ENCODE results near the gene CNOT4.
A peak's percentile ranks its signal among the peaks of the same experiment; 100 is the strongest.
"Not testable (repeated sequence)": the region's sequence is repeated elsewhere in the genome, so short reads cannot be mapped to it uniquely, and the experiment has no call there.

CNOT4 gene

DNA sequence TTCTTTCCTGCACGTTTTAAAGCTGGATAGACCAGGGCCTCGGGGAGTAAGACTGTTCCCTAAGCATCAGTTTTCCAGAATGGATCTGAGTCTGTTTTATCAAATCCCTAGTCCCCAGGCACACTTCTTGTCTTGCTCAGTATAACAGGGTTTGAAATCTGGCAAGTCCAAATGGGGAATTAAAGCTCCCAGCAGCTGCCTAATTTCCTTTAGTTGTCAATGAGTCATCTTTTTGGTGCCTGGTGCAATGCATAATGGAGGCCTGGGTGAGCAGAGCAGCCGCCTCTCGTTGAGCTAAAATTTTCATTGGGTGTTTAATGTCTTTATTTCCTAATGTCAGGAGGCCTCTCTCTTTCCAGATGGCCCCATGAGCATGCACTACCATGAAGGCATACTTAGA is 188.3 kb downstream of the CNOT4 start:
- peak; percentile 13 for DNase-seq (ENCODE audit: low read depth)
- in situ Hi-C loops (cut with HindIII; ENCODE audit: low sequenced_read_pairs) = no loop called here
- TF ChIP-seq, protein P1, sequence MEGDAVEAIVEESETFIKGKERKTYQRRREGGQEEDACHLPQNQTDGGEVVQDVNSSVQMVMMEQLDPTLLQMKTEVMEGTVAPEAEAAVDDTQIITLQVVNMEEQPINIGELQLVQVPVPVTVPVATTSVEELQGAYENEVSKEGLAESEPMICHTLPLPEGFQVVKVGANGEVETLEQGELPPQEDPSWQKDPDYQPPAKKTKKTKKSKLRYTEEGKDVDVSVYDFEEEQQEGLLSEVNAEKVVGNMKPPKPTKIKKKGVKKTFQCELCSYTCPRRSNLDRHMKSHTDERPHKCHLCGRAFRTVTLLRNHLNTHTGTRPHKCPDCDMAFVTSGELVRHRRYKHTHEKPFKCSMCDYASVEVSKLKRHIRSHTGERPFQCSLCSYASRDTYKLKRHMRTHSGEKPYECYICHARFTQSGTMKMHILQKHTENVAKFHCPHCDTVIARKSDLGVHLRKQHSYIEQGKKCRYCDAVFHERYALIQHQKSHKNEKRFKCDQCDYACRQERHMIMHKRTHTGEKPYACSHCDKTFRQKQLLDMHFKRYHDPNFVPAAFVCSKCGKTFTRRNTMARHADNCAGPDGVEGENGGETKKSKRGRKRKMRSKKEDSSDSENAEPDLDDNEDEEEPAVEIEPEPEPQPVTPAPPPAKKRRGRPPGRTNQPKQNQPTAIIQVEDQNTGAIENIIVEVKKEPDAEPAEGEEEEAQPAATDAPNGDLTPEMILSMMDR (IDR thresholded peaks at IDR 0.05; ENCODE audit: low read depth, low read length, missing control alignments) = no peak

DNA sequence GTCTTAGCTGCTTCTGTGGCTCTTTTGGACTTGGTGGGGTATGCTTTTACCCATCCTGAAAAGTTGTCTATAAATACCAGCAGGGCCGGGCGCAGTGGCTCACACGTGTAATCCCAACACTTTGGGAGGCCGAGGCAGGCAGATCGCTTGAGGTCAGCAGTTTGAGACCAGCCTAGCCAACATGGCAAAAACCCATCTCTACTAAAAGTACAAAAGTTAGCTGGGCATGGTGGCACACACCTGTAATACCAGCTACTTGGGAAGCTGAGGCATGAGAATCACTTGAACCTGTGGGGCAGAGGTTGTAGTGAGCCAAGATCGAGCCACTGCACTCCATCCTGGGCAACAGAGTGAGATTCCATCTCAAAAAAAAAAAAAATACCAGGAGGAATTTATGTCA is 188.9 kb downstream of the CNOT4 start:
- H3K4me3 ChIP-seq (ENCODE audit: low read depth, low read length); DNase-seq (ENCODE audit: low read depth); in situ Hi-C loops (cut with HindIII; ENCODE audit: low sequenced_read_pairs): not testable (repeated sequence)

More for the DNA sequence above, 188.3 kb downstream of the CNOT4 start:
- no peak overlapping the region for H3K4me3 ChIP-seq (ENCODE audit: low read depth, low read length)

DNA sequence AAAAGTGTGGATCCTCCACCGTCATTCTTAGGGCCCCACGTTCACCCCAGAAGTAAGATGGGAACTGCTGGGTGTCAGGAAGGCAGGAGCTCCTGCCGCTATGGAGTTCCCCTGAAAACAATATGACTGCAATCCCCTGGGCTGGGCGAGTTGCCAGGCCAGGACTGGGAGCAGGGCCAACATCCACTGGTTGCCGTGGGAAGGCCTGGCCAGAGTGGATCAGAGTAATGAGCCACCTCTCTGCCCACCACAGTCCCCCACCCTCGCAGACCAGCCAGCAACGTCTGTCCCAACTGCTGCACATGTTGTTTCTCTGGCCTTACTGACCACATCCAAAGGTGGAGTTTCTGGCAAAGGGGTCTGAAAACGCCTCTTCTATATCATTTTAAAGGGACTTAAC is 189.6 kb downstream of the CNOT4 start:
- DNase-seq (ENCODE audit: low read depth) = peak; percentile 82
- TF ChIP-seq, protein P1 (IDR thresholded peaks at IDR 0.05; ENCODE audit: low read depth, low read length, missing control alignments) = no peak
- no peak overlapping the region for H3K4me3 ChIP-seq (ENCODE audit: low read depth, low read length)
- in situ Hi-C loops (cut with HindIII; ENCODE audit: low sequenced_read_pairs) = no loop called here

DNA sequence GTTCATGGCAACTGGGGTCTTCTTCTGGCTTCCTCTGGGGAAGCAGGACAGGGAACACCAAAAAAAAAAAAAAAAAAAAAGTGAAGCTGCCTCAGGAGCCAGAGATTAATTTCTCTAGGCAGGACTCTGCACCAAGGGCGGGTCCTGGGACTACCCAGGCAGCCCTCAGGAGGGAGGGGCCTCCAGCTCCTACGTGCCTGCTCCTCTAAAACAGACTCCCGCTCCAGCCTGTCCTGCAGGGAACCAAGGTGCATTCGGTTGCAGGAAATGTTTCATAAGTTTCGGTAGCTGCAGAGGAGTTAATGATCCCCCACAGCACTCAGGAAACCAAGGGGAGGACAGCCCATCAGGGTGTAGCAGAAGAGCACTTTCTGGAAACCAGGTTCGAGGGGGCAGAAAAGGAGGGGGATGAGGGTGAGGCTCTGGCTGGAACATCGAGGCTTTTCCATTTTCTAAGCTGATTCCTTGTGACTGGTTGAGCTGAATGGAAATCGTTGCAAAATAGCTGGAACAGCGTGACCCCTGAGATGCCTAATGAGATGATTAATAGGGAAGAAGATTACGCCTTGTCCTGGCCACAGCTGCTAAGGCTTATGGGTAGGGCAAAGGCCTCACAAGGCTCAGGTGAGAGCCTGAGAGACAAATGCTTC is 192.1 kb downstream of the CNOT4 start:
- TF ChIP-seq, protein P1 (IDR thresholded peaks at IDR 0.05; ENCODE audit: low read depth, low read length, missing control alignments) = no peak
- no peak overlapping the region for H3K4me3 ChIP-seq (ENCODE audit: low read depth, low read length)
- in situ Hi-C loops (cut with HindIII; ENCODE audit: low sequenced_read_pairs) = loop anchor here (5.0 kb wide), 1 partner anchor 100 kb away; no protein-coding TSS in a partner anchor
- no peak for DNase-seq (ENCODE audit: low read depth)

DNA sequence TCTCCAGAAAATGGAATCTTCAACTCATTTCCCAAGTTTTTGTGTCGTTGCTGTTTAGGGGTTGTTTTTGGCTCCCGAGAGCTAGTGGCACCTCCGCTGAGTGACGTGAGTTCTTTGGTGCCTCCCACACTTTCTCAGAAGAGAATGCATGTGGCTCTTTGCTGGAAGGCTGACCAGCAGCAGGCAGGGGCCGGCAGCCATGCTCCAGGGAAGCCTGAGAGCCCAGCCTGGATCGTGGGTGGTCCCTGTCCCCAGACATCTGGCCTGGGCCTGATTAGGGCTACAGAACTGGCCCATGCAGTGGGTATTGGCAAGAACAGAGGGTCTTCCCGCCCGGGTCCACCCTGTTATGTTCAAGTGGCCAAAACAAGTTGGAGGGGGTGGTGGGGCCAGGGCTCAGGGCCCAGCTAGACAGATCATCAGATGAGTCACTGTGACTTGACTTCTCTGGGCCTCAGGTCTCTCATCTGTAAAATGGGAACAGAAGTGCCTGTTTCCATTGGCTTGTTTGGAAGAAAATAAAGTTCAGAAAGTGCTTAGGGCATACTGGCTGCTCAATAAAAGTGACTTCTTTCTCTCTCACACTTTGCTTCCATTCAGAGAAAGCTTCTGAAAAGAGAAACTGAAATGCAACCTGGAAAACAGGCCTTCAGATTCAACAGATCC is 193.1 kb downstream of the CNOT4 start:
- DNase-seq (ENCODE audit: low read depth) = no peak
- in situ Hi-C loops (cut with HindIII; ENCODE audit: low sequenced_read_pairs) = loop anchor here (5.0 kb wide), 1 partner anchor 101 kb away; no protein-coding TSS in a partner anchor

DNA sequence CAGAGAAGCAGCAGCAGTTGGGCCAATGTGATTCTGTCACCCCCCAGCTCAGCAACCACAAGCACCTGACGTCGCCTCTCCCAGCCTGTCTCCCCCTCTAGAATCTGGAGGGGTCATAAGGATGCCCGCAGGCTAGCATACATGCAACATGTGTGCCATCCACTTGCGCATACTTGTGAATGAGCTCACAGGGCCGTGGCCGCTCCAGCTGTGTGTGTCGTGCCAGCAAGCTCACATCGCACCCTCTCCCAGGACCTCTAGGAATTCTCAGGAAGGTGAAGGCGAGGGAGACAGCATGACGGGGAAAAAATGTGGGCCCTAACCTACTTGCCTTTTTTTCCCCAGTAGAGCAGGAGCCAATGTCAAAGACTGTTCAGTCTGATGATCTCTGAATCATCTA is 195.9 kb downstream of the CNOT4 start:
- DNase-seq (ENCODE audit: low read depth) = no peak
- TF ChIP-seq, protein P1 (IDR thresholded peaks at IDR 0.05; ENCODE audit: low read depth, low read length, missing control alignments) = no peak
- in situ Hi-C loops (cut with HindIII; ENCODE audit: low sequenced_read_pairs) = no loop called here
- H3K4me3 ChIP-seq (ENCODE audit: low read depth, low read length) = no peak overlapping the region

More for the DNA sequence above, 193.1 kb downstream of the CNOT4 start:
- no peak overlapping the region for H3K4me3 ChIP-seq (ENCODE audit: low read depth, low read length)
- TF ChIP-seq, protein P1 (IDR thresholded peaks at IDR 0.05; ENCODE audit: low read depth, low read length, missing control alignments) = no peak
